ENCODE results near the gene ARHGAP26. TPM values are rescaled to one million over a fixed set of nuclear protein-coding genes. Genes with fewer than 3 reads are reported as not detected.

The ARHGAP26 gene
- total RNA-seq, 4 donors from 2014 or later = 12.4 to 49.5 (median 31.8) TPM

DNA sequence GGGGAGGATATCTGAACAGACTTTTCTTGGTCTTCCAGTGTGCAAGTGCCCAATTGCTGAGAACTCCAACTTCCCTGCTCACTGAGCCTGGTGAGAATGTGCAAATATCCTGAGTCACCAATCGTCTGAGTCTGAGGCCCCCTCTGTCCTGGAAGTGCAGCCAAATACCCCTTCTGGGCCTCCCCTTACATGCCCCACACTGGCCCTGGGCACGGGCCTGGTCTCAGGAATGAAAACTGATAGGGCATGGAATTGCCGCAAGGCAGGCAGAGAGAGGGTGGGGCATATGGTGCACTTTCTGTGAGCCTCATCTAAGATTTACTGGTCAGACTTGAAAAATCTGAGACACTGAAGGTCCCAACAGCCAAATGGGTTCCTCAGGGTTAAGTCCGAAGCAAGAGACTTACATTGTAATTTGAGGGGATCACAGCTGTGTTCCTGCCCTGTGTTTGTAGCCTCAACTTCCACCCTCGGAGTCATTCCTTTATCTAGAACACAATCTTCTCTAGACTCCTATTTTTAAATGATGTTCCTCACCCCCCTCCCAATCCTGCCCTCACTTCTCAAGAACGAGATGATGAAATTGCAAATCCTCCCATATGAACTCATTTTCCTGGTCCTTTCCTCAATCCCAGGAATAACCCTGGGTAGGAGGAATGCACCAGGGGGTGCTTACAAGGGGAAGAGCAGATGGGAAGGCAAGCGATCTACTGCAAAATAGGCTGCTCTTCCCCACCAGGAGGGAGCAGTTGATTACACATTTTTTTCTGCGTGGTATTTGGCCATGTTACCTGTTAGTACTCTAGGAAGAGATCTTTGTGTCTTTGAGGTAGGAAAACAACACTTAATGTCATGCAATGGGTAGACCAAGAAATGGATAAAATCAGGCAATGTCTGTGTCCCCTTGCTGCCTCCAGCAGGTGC is 34.6 kb upstream of the ARHGAP26 start:
- no peak for TF ChIP-seq POLR2A (IDR thresholded peaks at IDR 0.05)
- TF ChIP-seq, protein P1, sequence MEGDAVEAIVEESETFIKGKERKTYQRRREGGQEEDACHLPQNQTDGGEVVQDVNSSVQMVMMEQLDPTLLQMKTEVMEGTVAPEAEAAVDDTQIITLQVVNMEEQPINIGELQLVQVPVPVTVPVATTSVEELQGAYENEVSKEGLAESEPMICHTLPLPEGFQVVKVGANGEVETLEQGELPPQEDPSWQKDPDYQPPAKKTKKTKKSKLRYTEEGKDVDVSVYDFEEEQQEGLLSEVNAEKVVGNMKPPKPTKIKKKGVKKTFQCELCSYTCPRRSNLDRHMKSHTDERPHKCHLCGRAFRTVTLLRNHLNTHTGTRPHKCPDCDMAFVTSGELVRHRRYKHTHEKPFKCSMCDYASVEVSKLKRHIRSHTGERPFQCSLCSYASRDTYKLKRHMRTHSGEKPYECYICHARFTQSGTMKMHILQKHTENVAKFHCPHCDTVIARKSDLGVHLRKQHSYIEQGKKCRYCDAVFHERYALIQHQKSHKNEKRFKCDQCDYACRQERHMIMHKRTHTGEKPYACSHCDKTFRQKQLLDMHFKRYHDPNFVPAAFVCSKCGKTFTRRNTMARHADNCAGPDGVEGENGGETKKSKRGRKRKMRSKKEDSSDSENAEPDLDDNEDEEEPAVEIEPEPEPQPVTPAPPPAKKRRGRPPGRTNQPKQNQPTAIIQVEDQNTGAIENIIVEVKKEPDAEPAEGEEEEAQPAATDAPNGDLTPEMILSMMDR (IDR thresholded peaks at IDR 0.05) = no peak
- Histone ChIP-seq H3K4me1 (no peaks in the 10 kb centered on the region), H3K27ac (no peak overlapping the region), H3K9me3 (no peaks in the 10 kb centered on the region), H3K36me3 (no peaks in the 10 kb centered on the region), H3K4me3 (no peak overlapping the region), H3K27me3 (no peaks in the 10 kb centered on the region)
- no peak for DNase-seq
- intact Hi-C loops (cut with DNase I; ENCODE audit: low total_unique reads) = no loop called here

DNA sequence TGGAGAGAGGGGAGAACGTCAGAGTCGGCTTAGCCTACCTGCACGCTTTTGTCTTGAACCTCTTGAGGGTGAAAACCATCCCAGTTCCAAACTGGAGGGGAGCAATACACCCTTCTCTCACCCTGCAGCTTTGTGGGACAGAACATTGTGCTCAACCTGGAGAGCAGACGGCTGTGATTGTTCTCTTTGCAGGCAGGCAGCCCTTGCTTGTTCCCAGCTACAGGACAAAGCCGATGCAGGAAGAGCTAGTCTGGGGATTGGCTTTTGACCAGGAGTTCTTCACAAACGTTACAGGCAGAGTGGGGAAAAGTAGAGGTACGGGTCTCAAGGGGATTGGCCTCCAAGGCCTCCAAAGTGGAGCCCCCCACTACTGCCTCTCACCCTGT is 33.9 kb upstream of the ARHGAP26 start:
- H3K4me1 ChIP-seq = no peaks in the 10 kb centered on the region
- no peak for DNase-seq
- no peaks in the 10 kb centered on the region for H3K27me3 ChIP-seq
- H3K4me3 ChIP-seq = no peak overlapping the region
- TF ChIP-seq POLR2A (IDR thresholded peaks at IDR 0.05) = no peak
- TF ChIP-seq, protein P1 (IDR thresholded peaks at IDR 0.05) = no peak
- intact Hi-C loops (cut with DNase I; ENCODE audit: low total_unique reads) = no loop called here
- no peak overlapping the region for H3K27ac ChIP-seq
- H3K36me3 ChIP-seq = no peaks in the 10 kb centered on the region
- no peaks in the 10 kb centered on the region for H3K9me3 ChIP-seq

GRCh38 chr5:142737179-142737578 is 33.0 kb upstream of the ARHGAP26 start:
- Histone ChIP-seq H3K4me3 (no peak overlapping the region), H3K4me1 (no peaks in the 10 kb centered on the region), H3K27me3 (no peaks in the 10 kb centered on the region), H3K9me3 (no peaks in the 10 kb centered on the region), H3K27ac (no peak overlapping the region), H3K36me3 (no peaks in the 10 kb centered on the region)
- no peak for TF ChIP-seq POLR2A (IDR thresholded peaks at IDR 0.05)
- TF ChIP-seq, protein P1 (IDR thresholded peaks at IDR 0.05) = no peak
- no peak for DNase-seq
- intact Hi-C loops (cut with DNase I; ENCODE audit: low total_unique reads) = no loop called here

GRCh38 chr5:142740474-142741242 is 29.5 kb upstream of the ARHGAP26 start:
- no peak overlapping the region for H3K27ac ChIP-seq
- no peak overlapping the region for H3K4me3 ChIP-seq
- H3K27me3 ChIP-seq = no peaks in the 10 kb centered on the region
- DNase-seq = peak; percentile 35 to 48
- H3K9me3 ChIP-seq = no peaks in the 10 kb centered on the region
- no peaks in the 10 kb centered on the region for H3K4me1 ChIP-seq
- intact Hi-C loops (cut with DNase I; ENCODE audit: low total_unique reads) = no loop called here
- TF ChIP-seq, protein P1 (IDR thresholded peaks at IDR 0.05) = no peak
- no peaks in the 10 kb centered on the region for H3K36me3 ChIP-seq
